ENCODE measurements around the gene POU1F1. TPM values are rescaled to one million over a fixed set of nuclear protein-coding genes. Genes with fewer than 3 reads are reported as not detected.

Gene POU1F1
- total and polyA plus RNA-seq, 2 of the 8 experiments (the other 6 are each of a cell fraction or from before 2014, with no cell fraction given): not detected

DNA sequence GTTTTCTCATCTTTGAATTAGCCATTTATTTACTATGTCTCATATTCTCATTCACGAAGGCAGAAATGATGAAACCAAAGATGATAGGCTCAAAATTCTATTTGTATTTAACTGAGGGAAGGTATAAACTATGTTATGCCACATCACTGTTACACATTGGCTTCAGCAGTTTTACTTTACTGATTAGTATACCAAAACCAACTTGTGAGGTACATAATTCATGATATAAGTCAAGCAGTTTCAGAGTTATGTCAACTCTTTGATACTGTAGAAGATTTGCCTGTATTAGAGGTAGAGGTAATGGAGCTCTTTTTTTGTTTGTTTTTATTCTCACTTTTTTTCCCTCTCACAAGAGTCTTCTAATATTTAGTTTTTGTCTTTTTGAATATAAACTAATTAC lies 26.4 kb downstream of the POU1F1 start (continued):
- TF ChIP-seq CHD7 (IDR thresholded peaks at IDR 0.05; ENCODE audit: insufficient replicate concordance, low read length) (no peak), SIN3A (conservative IDR thresholded peaks at IDR 0.05 in 1 of 2, IDR thresholded peaks at IDR 0.05 in 1 of 2; ENCODE audit: low read depth in 1 of 2, low read length in 2 of 2) (no peak), TBP (IDR thresholded peaks at IDR 0.05; ENCODE audit: low read depth, low read length) (no peak), JUN (IDR thresholded peaks at IDR 0.05; ENCODE audit: low read depth, low read length) (no peak), CHD1 (IDR thresholded peaks at IDR 0.05; ENCODE audit: low read depth, low read length) (no peak), PHF8 (conservative IDR thresholded peaks at IDR 0.05; ENCODE audit: low read depth, low read length) (no peak), BRCA1 (IDR thresholded peaks at IDR 0.05; ENCODE audit: low read depth, low read length) (no peak), CREB1 (IDR thresholded peaks at IDR 0.05) (no peak), BCL11A (IDR thresholded peaks at IDR 0.05; ENCODE audit: low read depth in 2 of 2, low read length in 2 of 2) (no peak)
- TF ChIP-seq, protein P1, sequence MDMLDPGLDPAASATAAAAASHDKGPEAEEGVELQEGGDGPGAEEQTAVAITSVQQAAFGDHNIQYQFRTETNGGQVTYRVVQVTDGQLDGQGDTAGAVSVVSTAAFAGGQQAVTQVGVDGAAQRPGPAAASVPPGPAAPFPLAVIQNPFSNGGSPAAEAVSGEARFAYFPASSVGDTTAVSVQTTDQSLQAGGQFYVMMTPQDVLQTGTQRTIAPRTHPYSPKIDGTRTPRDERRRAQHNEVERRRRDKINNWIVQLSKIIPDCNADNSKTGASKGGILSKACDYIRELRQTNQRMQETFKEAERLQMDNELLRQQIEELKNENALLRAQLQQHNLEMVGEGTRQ (IDR thresholded peaks at IDR 0.05; ENCODE audit: low read length): no peak
- TF ChIP-seq, protein P2, sequence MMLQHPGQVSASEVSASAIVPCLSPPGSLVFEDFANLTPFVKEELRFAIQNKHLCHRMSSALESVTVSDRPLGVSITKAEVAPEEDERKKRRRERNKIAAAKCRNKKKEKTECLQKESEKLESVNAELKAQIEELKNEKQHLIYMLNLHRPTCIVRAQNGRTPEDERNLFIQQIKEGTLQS (IDR thresholded peaks at IDR 0.05; ENCODE audit: insufficient read depth, low read depth, low read length): no peak
